Measurements from ENCODE around the gene OSBPL6.

OSBPL6 gene

GRCh38 chr2:178359192-178359912, 165.0 kb downstream of the OSBPL6 start:
- no peaks in the 10 kb centered on the region for H3K36me3 ChIP-seq (ENCODE audit: insufficient read depth, low read length)
- H3K27ac ChIP-seq (ENCODE audit: low read length) = no peak overlapping the region
- ATAC-seq (ENCODE audit: insufficient read depth, low read depth) (no peak), DNase-seq (no peak)
- H3K27me3 ChIP-seq (ENCODE audit: insufficient read depth, low read length, poor library complexity) = peaks cover 7% of the 10 kb centered on the region
- no peaks in the 10 kb centered on the region for H3K9me3 ChIP-seq (ENCODE audit: insufficient read depth, low read length, severe bottlenecking)
- no peak overlapping the region for H3K9ac ChIP-seq (ENCODE audit: low read depth, low read length)
- H3K4me1 ChIP-seq (ENCODE audit: insufficient read depth, low read length) = no peaks in the 10 kb centered on the region
- H3K4me2 ChIP-seq (ENCODE audit: insufficient read depth, low read length) = no peak overlapping the region
- H4K20me1 ChIP-seq (ENCODE audit: insufficient read depth, low read length) = no peaks in the 10 kb centered on the region
- H3K4me3 ChIP-seq (ENCODE audit: low read depth in 1 of 2, low read length in 2 of 2) = no peak overlapping the region
- TF ChIP-seq EZH2 (IDR thresholded peaks at IDR 0.05; ENCODE audit: borderline replicate concordance, low read depth, low read length, severe bottlenecking) (no peak), CTCF (IDR thresholded peaks at IDR 0.05; ENCODE audit: borderline replicate concordance, extremely low read depth, low read length, poor library complexity, severe bottlenecking) (no peak)
- H2AFZ ChIP-seq (ENCODE audit: low read depth, low read length) = no peak overlapping the region
- no peaks in the 10 kb centered on the region for H3K79me2 ChIP-seq (ENCODE audit: insufficient read depth, low read length)

- H2AFZ ChIP-seq (ENCODE audit: low read depth, low read length) = no peak overlapping the region
- H3K9ac ChIP-seq (ENCODE audit: low read depth, low read length) = no peak overlapping the region
- H4K20me1 ChIP-seq (ENCODE audit: insufficient read depth, low read length) = no peaks in the 10 kb centered on the region
- peaks cover 9% of the 10 kb centered on the region for H3K27me3 ChIP-seq (ENCODE audit: insufficient read depth, low read length, poor library complexity)
- H3K27ac ChIP-seq (ENCODE audit: low read length) = no peak overlapping the region
- ATAC-seq (ENCODE audit: insufficient read depth, low read depth) (no peak), DNase-seq (no peak)
- no peaks in the 10 kb centered on the region for H3K4me1 ChIP-seq (ENCODE audit: insufficient read depth, low read length)
- no peaks in the 10 kb centered on the region for H3K9me3 ChIP-seq (ENCODE audit: insufficient read depth, low read length, severe bottlenecking)
- H3K79me2 ChIP-seq (ENCODE audit: insufficient read depth, low read length) = no peaks in the 10 kb centered on the region
- H3K36me3 ChIP-seq (ENCODE audit: insufficient read depth, low read length) = no peaks in the 10 kb centered on the region
- TF ChIP-seq CTCF (IDR thresholded peaks at IDR 0.05; ENCODE audit: borderline replicate concordance, extremely low read depth, low read length, poor library complexity, severe bottlenecking) (no peak), EZH2 (IDR thresholded peaks at IDR 0.05; ENCODE audit: borderline replicate concordance, low read depth, low read length, severe bottlenecking) (no peak)
- no peak overlapping the region for H3K4me3 ChIP-seq (ENCODE audit: low read depth in 1 of 2, low read length in 2 of 2)
- no peak overlapping the region for H3K4me2 ChIP-seq (ENCODE audit: insufficient read depth, low read length)
These were observed 167.3 kb downstream of the OSBPL6 start for GRCh38 chr2:178361588-178361987.

- Histone ChIP-seq H3K4me2 (ENCODE audit: insufficient read depth, low read length) (no peak overlapping the region), H3K9me3 (ENCODE audit: insufficient read depth, low read length, severe bottlenecking) (no peaks in the 10 kb centered on the region), H3K27me3 (ENCODE audit: insufficient read depth, low read length, poor library complexity) (peaks cover 15% of the 10 kb centered on the region), H2AFZ (ENCODE audit: low read depth, low read length) (no peak overlapping the region), H3K36me3 (ENCODE audit: insufficient read depth, low read length) (no peaks in the 10 kb centered on the region), H3K4me3 (ENCODE audit: low read depth in 1 of 2, low read length in 2 of 2) (no peak overlapping the region), H3K4me1 (ENCODE audit: insufficient read depth, low read length) (no peaks in the 10 kb centered on the region), H4K20me1 (ENCODE audit: insufficient read depth, low read length) (no peaks in the 10 kb centered on the region), H3K27ac (ENCODE audit: low read length) (no peak overlapping the region), H3K79me2 (ENCODE audit: insufficient read depth, low read length) (no peaks in the 10 kb centered on the region), H3K9ac (ENCODE audit: low read depth, low read length) (no peak overlapping the region)
- ATAC-seq (ENCODE audit: insufficient read depth, low read depth) (no peak), DNase-seq (no peak)
- no peak for TF ChIP-seq EZH2 (IDR thresholded peaks at IDR 0.05; ENCODE audit: borderline replicate concordance, low read depth, low read length, severe bottlenecking)
- no peak for TF ChIP-seq CTCF (IDR thresholded peaks at IDR 0.05; ENCODE audit: borderline replicate concordance, extremely low read depth, low read length, poor library complexity, severe bottlenecking)
These were observed 168.9 kb downstream of the OSBPL6 start for GRCh38 chr2:178363252-178363651.
